ENCODE results near the gene JAM3. TPM values are rescaled to one million over a fixed set of nuclear protein-coding genes. Genes with fewer than 3 reads are reported as not detected.

Gene JAM3
- total and polyA plus RNA-seq, 2 donors = 61.1 to 90.2 TPM

GRCh38 chr11:134062265-134063123 lies 6.4 kb upstream of the JAM3 start:
- DNase-seq (ENCODE audit: extremely low spot score) = no peak
- Histone ChIP-seq H3K27ac (ENCODE audit: low read depth) (no peak overlapping the region), H3K36me3 (ENCODE audit: insufficient read depth) (no peaks in the 10 kb centered on the region), H3K4me3 (ENCODE audit: low read depth, low read length) (no peak overlapping the region), H3K4me1 (ENCODE audit: insufficient read depth) (no peaks in the 10 kb centered on the region)
- 81% methylated on average over 24 of the region's 24 CpGs for WGBS

GRCh38 chr11:134063124-134063495 lies 5.8 kb upstream of the JAM3 start:
- H3K4me3 ChIP-seq (ENCODE audit: low read depth, low read length) = no peak overlapping the region
- no peak for DNase-seq (ENCODE audit: extremely low spot score)
- WGBS = 88% methylated on average over 2 of the region's 2 CpGs

GRCh38 chr11:134063991-134064747 lies 4.7 kb upstream of the JAM3 start:
- H3K4me3 ChIP-seq (ENCODE audit: low read depth, low read length) = no peak overlapping the region
- no peaks in the 10 kb centered on the region for H3K4me1 ChIP-seq (ENCODE audit: insufficient read depth)
- no peak overlapping the region for H3K27ac ChIP-seq (ENCODE audit: low read depth)
- 85% methylated on average over 12 of the region's 12 CpGs for WGBS
- no peak for DNase-seq (ENCODE audit: extremely low spot score)
- no peaks in the 10 kb centered on the region for H3K36me3 ChIP-seq (ENCODE audit: insufficient read depth)

More at GRCh38 chr11:134063124-134063495, 5.8 kb upstream of the JAM3 start:
- H3K4me1 ChIP-seq (ENCODE audit: insufficient read depth) = no peaks in the 10 kb centered on the region
- no peak overlapping the region for H3K27ac ChIP-seq (ENCODE audit: low read depth)
- H3K36me3 ChIP-seq (ENCODE audit: insufficient read depth) = no peaks in the 10 kb centered on the region

- no peaks in the 10 kb centered on the region for H3K36me3 ChIP-seq (ENCODE audit: insufficient read depth)
- 95% methylated on average over 3 of the region's 3 CpGs for WGBS
- H3K27ac ChIP-seq (ENCODE audit: low read depth) = no peak overlapping the region
- no peaks in the 10 kb centered on the region for H3K4me1 ChIP-seq (ENCODE audit: insufficient read depth)
- DNase-seq (ENCODE audit: extremely low spot score) = no peak
- no peak overlapping the region for H3K4me3 ChIP-seq (ENCODE audit: low read depth, low read length)
Observed at GRCh38 chr11:134065381-134065780, 3.5 kb upstream of the JAM3 start.

GRCh38 chr11:134066943-134067885 lies 1.7 kb upstream of the JAM3 start:
- no peaks in the 10 kb centered on the region for H3K4me1 ChIP-seq (ENCODE audit: insufficient read depth)
- WGBS = 48% methylated on average over 12 of the region's 12 CpGs

GRCh38 chr11:134069426-134070341 lies 812 bp downstream of the JAM3 start:
- Histone ChIP-seq H3K36me3 (ENCODE audit: insufficient read depth) (no peaks in the 10 kb centered on the region), H3K4me1 (ENCODE audit: insufficient read depth) (no peaks in the 10 kb centered on the region), H3K27ac (ENCODE audit: low read depth) (peak overlapping the region; percentile 75), H3K4me3 (ENCODE audit: low read depth, low read length) (peak overlapping the region; percentile 68)
- WGBS = 6% methylated on average over 41 of the region's 41 CpGs
- no peak for DNase-seq (ENCODE audit: extremely low spot score)

More at GRCh38 chr11:134066943-134067885, 1.7 kb upstream of the JAM3 start:
- H3K36me3 ChIP-seq (ENCODE audit: insufficient read depth) = no peaks in the 10 kb centered on the region
- H3K4me3 ChIP-seq (ENCODE audit: low read depth, low read length) = no peak overlapping the region
- H3K27ac ChIP-seq (ENCODE audit: low read depth) = no peak overlapping the region
- DNase-seq (ENCODE audit: extremely low spot score) = no peak

- WGBS = 74% methylated on average over 6 of the region's 6 CpGs
- Histone ChIP-seq H3K4me3 (ENCODE audit: low read depth, low read length) (no peak overlapping the region), H3K4me1 (ENCODE audit: insufficient read depth) (no peaks in the 10 kb centered on the region), H3K36me3 (ENCODE audit: insufficient read depth) (no peaks in the 10 kb centered on the region), H3K27ac (ENCODE audit: low read depth) (no peak overlapping the region)
- DNase-seq (ENCODE audit: extremely low spot score) = no peak
Observed at GRCh38 chr11:134070342-134070845, 1.5 kb downstream of the JAM3 start.

GRCh38 chr11:134071306-134071705 lies 2.4 kb downstream of the JAM3 start:
- Histone ChIP-seq H3K36me3 (ENCODE audit: insufficient read depth) (no peaks in the 10 kb centered on the region), H3K4me3 (ENCODE audit: low read depth, low read length) (no peak overlapping the region), H3K4me1 (ENCODE audit: insufficient read depth) (no peaks in the 10 kb centered on the region), H3K27ac (ENCODE audit: low read depth) (no peak overlapping the region)
- no peak for DNase-seq (ENCODE audit: extremely low spot score)
- WGBS = 87% methylated on average over 3 of the region's 3 CpGs

- WGBS = 83% methylated on average over 3 of the region's 3 CpGs
- no peak for DNase-seq (ENCODE audit: extremely low spot score)
- Histone ChIP-seq H3K27ac (ENCODE audit: low read depth) (no peak overlapping the region), H3K36me3 (ENCODE audit: insufficient read depth) (no peaks in the 10 kb centered on the region), H3K4me1 (ENCODE audit: insufficient read depth) (no peaks in the 10 kb centered on the region), H3K4me3 (ENCODE audit: low read depth, low read length) (no peak overlapping the region)
Observed at GRCh38 chr11:134071766-134072402, 3.0 kb downstream of the JAM3 start.

- no peaks in the 10 kb centered on the region for H3K36me3 ChIP-seq (ENCODE audit: insufficient read depth)
- WGBS = 80% methylated on average over 4 of the region's 4 CpGs
- H3K4me1 ChIP-seq (ENCODE audit: insufficient read depth) = no peaks in the 10 kb centered on the region
- H3K4me3 ChIP-seq (ENCODE audit: low read depth, low read length) = no peak overlapping the region
- no peak for DNase-seq (ENCODE audit: extremely low spot score)
- H3K27ac ChIP-seq (ENCODE audit: low read depth) = no peak overlapping the region
Observed at GRCh38 chr11:134072844-134073243, 4.0 kb downstream of the JAM3 start.

- WGBS = 72% methylated on average over 4 of the region's 4 CpGs
- Histone ChIP-seq H3K4me3 (ENCODE audit: low read depth, low read length) (no peak overlapping the region), H3K4me1 (ENCODE audit: insufficient read depth) (no peaks in the 10 kb centered on the region), H3K36me3 (ENCODE audit: insufficient read depth) (no peaks in the 10 kb centered on the region), H3K27ac (ENCODE audit: low read depth) (no peak overlapping the region)
- no peak for DNase-seq (ENCODE audit: extremely low spot score)
Observed at GRCh38 chr11:134074346-134074745, 5.5 kb downstream of the JAM3 start.

GRCh38 chr11:134074766-134075165 lies 5.9 kb downstream of the JAM3 start:
- H3K4me3 ChIP-seq (ENCODE audit: low read depth, low read length) = no peak overlapping the region
- no peaks in the 10 kb centered on the region for H3K36me3 ChIP-seq (ENCODE audit: insufficient read depth)
- H3K4me1 ChIP-seq (ENCODE audit: insufficient read depth) = no peaks in the 10 kb centered on the region
- H3K27ac ChIP-seq (ENCODE audit: low read depth) = no peak overlapping the region
- WGBS = 63% methylated on average over 1 of the region's 1 CpG
- DNase-seq (ENCODE audit: extremely low spot score) = no peak
